T-cell (primary cell): ENCODE data around the gene CNR2. TPM values are rescaled to one million over a fixed set of nuclear protein-coding genes. Genes with fewer than 3 reads are reported as not detected.
"Not testable (repeated sequence)": the region's sequence is repeated elsewhere in the genome, so short reads cannot be mapped to it uniquely, and the experiment has no call there.

Source experiments
- ATAC-seq, 4 experiments: fragments of 200-7000 bp in 3 of 4; fragments of 150-1000 bp in 1 of 4; cut with Tn5 transposase; replicated peaks in 1 of 4; 1 replicate in 3 of 4; 2 replicates in 1 of 4; pipeline ENCODE4 v1.10.0; 2021; ENCODE audit warnings: moderate library complexity in 3 of 4, mild to moderate bottlenecking in 2 of 4, moderate number of reproducible peaks in 1 of 4
- CTCF ChIA-PET, 2 donors: fragments of 300-600 bp; sonication (Branson Sonifier 250); formaldehyde crosslinking; loops; one replicate each; lab custom pipeline; 2022; ENCODE audit warnings: antibody characterized with exemption in 2 of 2; lab: Charles Lee
- POLR2A ChIA-PET, 2 donors: fragments of 300-600 bp; sonication (Branson Sonifier 250); formaldehyde crosslinking; loops; one replicate each; lab custom pipeline; 2022; ENCODE audit warnings: antibody characterized with exemption in 2 of 2; lab: Charles Lee
- DNase-seq, 35 experiments: peaks; one replicate each; pipeline versions ENCODE4 v3.0.0 to v3.0.0-alpha.2; 2013 to 2023
- H3K27ac ChIP-seq: one replicate; pipeline ENCODE4 v1.5.1; 2013; ENCODE audit warnings: low read length
- H3K27me3 ChIP-seq, 2 experiments: replicated peaks in 1 of 2; 1 replicate in 1 of 2; 2 replicates in 1 of 2; pipeline versions ENCODE4 v1.6.1 to v1.7.0; 2013; ENCODE audit warnings: low read length in 1 of 2, mixed read lengths in 1 of 2; ENCODE audit not compliant: control insufficient read depth in 2 of 2, insufficient read depth in 2 of 2; ENCODE audit errors: extremely low read depth in 1 of 2
- H3K36me3 ChIP-seq, 2 donors: 1 replicate in 1 of 2; 2 replicates in 1 of 2; pipeline versions ENCODE4 v1.6.1 to v1.7.0; 2013; ENCODE audit warnings: low read length in 1 of 2; ENCODE audit not compliant: control insufficient read depth in 2 of 2, insufficient read depth in 1 of 2; ENCODE audit errors: extremely low read depth in 1 of 2
- H3K4me1 ChIP-seq, 2 experiments: 1 replicate in 1 of 2; 2 replicates in 1 of 2; pipeline versions ENCODE4 v1.6.1 to v1.7.0; 2013; ENCODE audit warnings: low read length in 2 of 2, mixed read lengths in 1 of 2; ENCODE audit not compliant: insufficient read depth in 2 of 2, control insufficient read depth in 1 of 2; ENCODE audit errors: extremely low read depth in 1 of 2
- H3K4me3 ChIP-seq, 2 donors: 1 replicate in 1 of 2; 2 replicates in 1 of 2; pipeline versions ENCODE4 v1.5.1 to v1.7.0; 2013; ENCODE audit warnings: mild to moderate bottlenecking in 2 of 2, low read length in 1 of 2, moderate library complexity in 1 of 2; ENCODE audit not compliant: control insufficient read depth in 1 of 2; ENCODE audit errors: extremely low read depth in 1 of 2
- H3K9me3 ChIP-seq: 2 replicates; pipeline ENCODE4 v1.7.0; 2013
- H3K27ac Mint-ChIP-seq, 2 donors: one replicate each; pipeline ENCODE4 v1.8.0; 2020 to 2021; ENCODE audit warnings: mild to moderate bottlenecking in 2 of 2, mixed read lengths in 2 of 2
- H3K27me3 Mint-ChIP-seq, 2 donors: one replicate each; pipeline ENCODE4 v1.8.0; 2021 to 2022; ENCODE audit warnings: mixed read lengths in 2 of 2
- H3K36me3 Mint-ChIP-seq: one replicate; pipeline ENCODE4 v1.8.0; 2021; ENCODE audit warnings: mixed read lengths
- H3K4me1 Mint-ChIP-seq, 3 donors: one replicate each; pipeline ENCODE4 v1.8.0; 2020 to 2022; ENCODE audit warnings: mixed read lengths in 3 of 3, mild to moderate bottlenecking in 1 of 3
- H3K4me3 Mint-ChIP-seq, 3 donors: one replicate each; pipeline ENCODE4 v1.8.0; 2020 to 2022; ENCODE audit warnings: mild to moderate bottlenecking in 3 of 3, mixed read lengths in 3 of 3, moderate library complexity in 3 of 3
- H3K9me3 Mint-ChIP-seq, 3 donors: one replicate each; pipeline ENCODE4 v1.8.0; 2020 to 2022; ENCODE audit warnings: mixed read lengths in 3 of 3
- WGBS: methylation state at CpG from one replicate; pipeline ENCODE4 v1.1.5; 2013; ENCODE audit warnings: missing lambda C conversion rate; ENCODE audit not compliant: insufficient coverage; 5-methylcytosine and 5-hydroxymethylcytosine counted together
- total RNA-seq, 35 experiments: library from RNA in 6 of 35; stranded (reverse) in 6 of 35; fragments of 120-200 nt in 1 of 35; gene quantifications; one replicate each; pipeline versions ENCODE4 v1.2.1 to v1.2.4 and lab custom pipeline; 2013 to 2026

CNR2 gene
- total RNA-seq: 1 to 10 TPM in 4 of 5 donors, under 1 TPM in 1; 0.67 to 2.1 (median 1.5) TPM
- total RNA-seq (2013): 4.0 TPM
- total RNA-seq (lab: John Stamatoyannopoulos, UW): 0.16 to 11.5 (median 1.5) reads per million in 29 experiments

GRCh38 chr1:23913212-23913880, at the start of gene CNR2:
CNR2 (minus strand) TSS chr1:23913362; CDS start chr1:23875617, 37,745 bp downstream.
- WGBS: 20% methylated on average over 5 of the region's 7 CpGs
- peaks cover 54 to 62% (median 61%) of the 10 kb centered on the region in 3 donors for H3K4me1 Mint-ChIP-seq
- ATAC-seq (peak in 3 of 4 experiments; percentile 33 to 58 (median 51)), DNase-seq (peak in 14 of 35 experiments; percentile 5 to 37 (median 16))
- H3K27ac ChIP-seq: peak within 1 kb of the TSS; percentile 2
- peak within 1 kb of the TSS; percentile 79 to 84 for H3K27ac Mint-ChIP-seq
- H3K4me1 ChIP-seq: peaks cover 20 to 70% of the 10 kb centered on the region in 2 experiments
- H3K4me3 ChIP-seq: peak within 1 kb of the TSS in 1 of 2 donors; percentile 18
- H3K36me3 ChIP-seq: no peaks in the 10 kb centered on the region
- no peaks in the 10 kb centered on the region for H3K9me3 ChIP-seq
- H3K9me3 Mint-ChIP-seq: no peaks in the 10 kb centered on the region
- no peaks in the 10 kb centered on the region for H3K36me3 Mint-ChIP-seq
- ChIA-PET CTCF (interaction anchor here in 1 of 2 donors (0.5 to 0.6 kb wide), 2 partner anchors 54 to 412 kb away, joined by 4 read pairs; no protein-coding TSS in a partner anchor), POLR2A (no interaction called here)
- H3K4me3 Mint-ChIP-seq: peak within 1 kb of the TSS; percentile 50 to 73 (median 53)
- H3K27me3 ChIP-seq: peaks cover 0 to 9% of the 10 kb centered on the region in 2 experiments
- peaks cover 0 to 5% of the 10 kb centered on the region in 2 donors for H3K27me3 Mint-ChIP-seq

- no peak for DNase-seq
- Mint-ChIP-seq H3K27me3 (no peaks in the 10 kb centered on the region), H3K9me3 (no peaks in the 10 kb centered on the region), H3K27ac (peak overlapping the region; percentile 99 to 100), H3K4me3 (peak overlapping the region; percentile 97 to 100 (median 100)), H3K36me3 (peaks cover 27% of the 10 kb centered on the region), H3K4me1 (peaks cover 56 to 73% (median 72%) of the 10 kb centered on the region in 3 donors)
- no peak for ATAC-seq
- H3K36me3 ChIP-seq: peaks cover 0 to 23% of the 10 kb centered on the region in 2 donors
- H3K27me3 ChIP-seq: no peaks in the 10 kb centered on the region
- H3K9me3 ChIP-seq: no peaks in the 10 kb centered on the region
- H3K27ac ChIP-seq: peak overlapping the region; percentile 98
- H3K4me3 ChIP-seq: peak overlapping the region; percentile 96 to 98
- H3K4me1 ChIP-seq: peaks cover 11 to 15% of the 10 kb centered on the region in 2 experiments
- CTCF ChIA-PET: interaction anchor here in 1 of 2 donors (0.6 to 3.1 kb wide), 5 partner anchors 8 to 406 kb away, joined by 3 to 17 read pairs (median 5); partner anchors contain the start of gene SRSF10
- WGBS: 0% methylated on average over 4 of the region's 15 CpGs
- POLR2A ChIA-PET: interaction anchor here in 1 of 2 donors (0.5 to 2.5 kb wide), 5 partner anchors 16 to 182 kb away, joined by 3 to 6 read pairs (median 4); partner anchors contain the start of gene PITHD1
These were observed 47.3 kb upstream of the CNR2 start for GRCh38 chr1:23960291-23961020.

GRCh38 chr1:23959461-23960290, 46.5 kb upstream of the CNR2 start, which contains the start of gene PNRC2:
PNRC2 (plus strand) TSS chr1:23959828; CDS start chr1:23961458, 1,630 bp downstream.
- Histone ChIP-seq H3K4me3 (peak within 1 kb of the TSS; percentile 96 to 98), H3K4me1 (peaks cover 17 to 19% of the 10 kb centered on the region in 2 experiments), H3K36me3 (peaks cover 0 to 21% of the 10 kb centered on the region in 2 donors), H3K27me3 (no peaks in the 10 kb centered on the region), H3K9me3 (no peaks in the 10 kb centered on the region), H3K27ac (peak within 1 kb of the TSS; percentile 98)
- ChIA-PET POLR2A (interaction anchor here in 1 of 2 donors (0.5 to 2.5 kb wide), 5 partner anchors 9 to 181 kb away, joined by 3 to 6 read pairs (median 4); partner anchors contain the start of gene PITHD1), CTCF (interaction anchor here (0.5 to 3.1 kb wide), 8 partner anchors 8 to 615 kb away, joined by 3 to 17 read pairs (median 4); partner anchors contain the start of genes HNRNPR (in 1 of the 2) and SRSF10 (in 1 of the 2))
- Mint-ChIP-seq H3K4me3 (peak within 1 kb of the TSS; percentile 97 to 100 (median 100)), H3K27ac (peak within 1 kb of the TSS; percentile 99 to 100), H3K27me3 (no peaks in the 10 kb centered on the region), H3K36me3 (peaks cover 22% of the 10 kb centered on the region), H3K4me1 (peaks cover 56 to 73% (median 72%) of the 10 kb centered on the region in 3 donors), H3K9me3 (no peaks in the 10 kb centered on the region)
- WGBS: under 1% methylated on average over 61 of the region's 84 CpGs
- ATAC-seq (peak; percentile 85 to 90 (median 88)), DNase-seq (peak; percentile 87 to 97 (median 95))

- Histone ChIP-seq H3K4me3 (peak overlapping the region; percentile 96 to 98), H3K36me3 (peaks cover 0 to 14% of the 10 kb centered on the region in 2 donors), H3K9me3 (no peaks in the 10 kb centered on the region), H3K27ac (peak overlapping the region; percentile 98), H3K4me1 (peaks cover 15 to 21% of the 10 kb centered on the region in 2 experiments), H3K27me3 (no peaks in the 10 kb centered on the region)
- Mint-ChIP-seq H3K27me3 (no peaks in the 10 kb centered on the region), H3K4me1 (peaks cover 51 to 69% (median 68%) of the 10 kb centered on the region in 3 donors), H3K36me3 (peaks cover 18% of the 10 kb centered on the region), H3K27ac (peak overlapping the region; percentile 99 to 100), H3K4me3 (peak overlapping the region; percentile 97 to 100 (median 100)), H3K9me3 (no peaks in the 10 kb centered on the region)
- ChIA-PET CTCF (interaction anchor here (0.5 to 3.1 kb wide), 6 partner anchors 22 to 136 kb away, joined by 3 to 17 read pairs (median 4); partner anchors contain the start of gene SRSF10 (in 1 of the 2)), POLR2A (no interaction called here)
- 0% methylated on average over 19 of the region's 30 CpGs for WGBS
- DNase-seq (peak; percentile 72 to 97 (median 92)), ATAC-seq (peak; percentile 84 to 85 (median 84))
These were observed 45.8 kb upstream of the CNR2 start for GRCh38 chr1:23958810-23959460.

GRCh38 chr1:23958040-23958809, 45.1 kb upstream of the CNR2 start:
- Mint-ChIP-seq H3K4me1 (peaks cover 49 to 63% (median 62%) of the 10 kb centered on the region in 3 donors), H3K27ac (peak overlapping the region; percentile 99 to 100), H3K4me3 (peak overlapping the region; percentile 97 to 100 (median 100)), H3K36me3 (peaks cover 15% of the 10 kb centered on the region)
- H3K36me3 ChIP-seq, H3K9me3 ChIP-seq, ATAC-seq, H3K27me3 Mint-ChIP-seq, H3K27me3 ChIP-seq, DNase-seq, H3K9me3 Mint-ChIP-seq, POLR2A ChIA-PET: not testable (repeated sequence)
- Histone ChIP-seq H3K4me1 (peaks cover 15 to 21% of the 10 kb centered on the region in 2 experiments), H3K27ac (peak overlapping the region; percentile 98), H3K4me3 (peak overlapping the region; percentile 96 to 98)
- WGBS: 52% methylated on average over 8 of the region's 19 CpGs
- CTCF ChIA-PET: interaction anchor here (0.5 to 3.1 kb wide), 3 partner anchors 22 to 246 kb away, joined by 3 to 17 read pairs (median 5); partner anchors contain the start of gene SRSF10 (in 1 of the 2)
